GM23248 (cell line): Measurements from ENCODE around the gene TBL1X. TPM values are rescaled to one million over a fixed set of nuclear protein-coding genes. Genes with fewer than 3 reads are reported as not detected.

Experiments used
- DNase-seq: peaks from one replicate; pipeline ENCODE4 v3.0.0-alpha.2; 2015
- H2AFZ ChIP-seq: fragments of 200-600 bp; sonication (generic); 2 replicates; pipeline ENCODE4 v1.6.1; 2016; ENCODE audit warnings: antibody characterized with exemption
- H3F3A ChIP-seq: fragments of 200-600 bp; sonication (generic); 2 replicates; pipeline ENCODE4 v1.6.1; 2016; ENCODE audit warnings: mild to moderate bottlenecking, antibody characterized with exemption, mixed run types; ENCODE audit not compliant: insufficient read depth
- H3K27ac ChIP-seq: fragments of 200-600 bp; sonication (generic); 2 replicates; pipeline ENCODE4 v1.5.1; 2016; ENCODE audit warnings: mild to moderate bottlenecking
- H3K27me3 ChIP-seq: fragments of 200-600 bp; sonication (generic); replicated peaks from 2 replicates; pipeline ENCODE4 v1.6.1; 2016; ENCODE audit warnings: mild to moderate bottlenecking; ENCODE audit not compliant: insufficient read depth
- H3K36me3 ChIP-seq: fragments of 200-600 bp; sonication (generic); 2 replicates; pipeline ENCODE4 v1.6.1; 2016; ENCODE audit warnings: low read depth, mild to moderate bottlenecking
- H3K4me1 ChIP-seq: fragments of 200-600 bp; sonication (generic); 2 replicates; pipeline ENCODE4 v1.6.1; 2016; ENCODE audit warnings: mild to moderate bottlenecking; ENCODE audit not compliant: insufficient read depth
- H3K4me2 ChIP-seq: fragments of 200-600 bp; sonication (generic); one replicate; pipeline ENCODE4 v1.6.1; 2016; ENCODE audit warnings: mild to moderate bottlenecking; ENCODE audit not compliant: unreplicated experiment
- H3K4me3 ChIP-seq: fragments of 200-600 bp; sonication (generic); 2 replicates; pipeline ENCODE4 v1.5.1; 2016; ENCODE audit warnings: mild to moderate bottlenecking
- H3K79me2 ChIP-seq: fragments of 200-600 bp; sonication (generic); 2 replicates; pipeline ENCODE4 v1.6.1; 2016; ENCODE audit warnings: mild to moderate bottlenecking; ENCODE audit not compliant: insufficient read depth
- H3K9ac ChIP-seq: fragments of 200-600 bp; sonication (generic); 2 replicates; pipeline ENCODE4 v1.6.1; 2016; ENCODE audit warnings: mild to moderate bottlenecking
- H3K9me2 ChIP-seq: fragments of 200-600 bp; sonication (generic); 2 replicates; pipeline ENCODE4 v1.6.1; 2016; ENCODE audit warnings: mixed run types, mild to moderate bottlenecking, moderate library complexity; ENCODE audit not compliant: insufficient read depth
- H3K9me3 ChIP-seq: fragments of 200-600 bp; sonication (generic); one replicate; pipeline ENCODE4 v1.6.1; 2017; ENCODE audit warnings: low read depth
- H4K20me1 ChIP-seq: fragments of 200-600 bp; sonication (generic); 2 replicates; pipeline ENCODE4 v1.6.0; 2016; ENCODE audit not compliant: insufficient read depth
- EZH2 ChIP-seq: fragments of 200-600 bp; sonication (generic); IDR thresholded peaks from 2 replicates; pipeline ENCODE4 v1.6.1; 2018; ENCODE audit warnings: antibody characterized with exemption, mild to moderate bottlenecking; ENCODE audit not compliant: insufficient read depth, poor library complexity, severe bottlenecking
- EZH2phosphoT487 ChIP-seq: fragments of 200-600 bp; sonication (generic); IDR thresholded peaks from 2 replicates; pipeline ENCODE4 v1.6.1; 2018; ENCODE audit warnings: antibody characterized with exemption, moderate library complexity, mild to moderate bottlenecking, low read depth; ENCODE audit not compliant: insufficient read depth
- WGBS, 2 experiments: methylation state at CpG; one replicate each; pipeline ENCODE4 v1.1.6; 2015 to 2017; ENCODE audit warnings: low lambda C conversion rate in 2 of 2, low coverage in 1 of 2; ENCODE audit errors: missing lambda C conversion rate in 2 of 2; 5-methylcytosine and 5-hydroxymethylcytosine counted together
- in situ Hi-C: fragments of 300-500 bp; cut with MboI; formaldehyde crosslinking; loops from 2 replicates; pipeline ENCODE4 v1.15.0; 2020
- polyA plus RNA-seq: library from polyadenylated mRNA; unstranded; fragments of >200 nt; fragmentation: Nextera tagmentation; extraction: Ambion mirVana; gene quantifications from 2 replicates; pipeline ENCODE4 v1.2.1, GENCODE V29; 2016
- total RNA-seq: library from RNA; depleted of rRNA; stranded (reverse); fragments of >200 nt; shearing (Covaris generic); gene quantifications from 2 replicates; pipeline ENCODE4 v1.2.3, GENCODE V29; 2014

TBL1X gene
- total and polyA plus RNA-seq, 2 experiments from 2014 or later = 8.2 to 26.8 TPM

- Histone ChIP-seq H3K9me3 (no peaks in the 10 kb centered on the region), H3K9ac (no peak overlapping the region), H2AFZ (no peak overlapping the region), H3K27me3 (no peaks in the 10 kb centered on the region), H3K79me2 (no peaks in the 10 kb centered on the region), H3K36me3 (no peaks in the 10 kb centered on the region), H3K27ac (no peak overlapping the region), H3F3A (no peaks in the 10 kb centered on the region), H3K9me2 (no peaks in the 10 kb centered on the region), H3K4me2 (no peak overlapping the region), H3K4me3 (no peak overlapping the region), H3K4me1 (no peaks in the 10 kb centered on the region), H4K20me1 (no peaks in the 10 kb centered on the region)
- WGBS, 2 experiments = 31 to 35% methylated on average over 12 to 13 of the region's 13 CpGs
- in situ Hi-C loops = no loop called here
- peak; percentile 32 for DNase-seq
- TF ChIP-seq EZH2phosphoT487 = no peak
- no peak for TF ChIP-seq EZH2
Observed at GRCh38 chrX:9676306-9676705, 211.4 kb downstream of the TBL1X start.

GRCh38 chrX:9676738-9677097, 211.9 kb downstream of the TBL1X start:
- in situ Hi-C loops = no loop called here
- Histone ChIP-seq H3F3A (no peaks in the 10 kb centered on the region), H3K27ac (no peak overlapping the region), H3K4me3 (no peak overlapping the region), H3K9ac (no peak overlapping the region), H3K27me3 (no peaks in the 10 kb centered on the region), H3K4me2 (no peak overlapping the region), H3K9me3 (no peaks in the 10 kb centered on the region), H3K9me2 (no peaks in the 10 kb centered on the region), H3K4me1 (no peaks in the 10 kb centered on the region), H3K79me2 (no peaks in the 10 kb centered on the region), H4K20me1 (no peaks in the 10 kb centered on the region), H2AFZ (no peak overlapping the region), H3K36me3 (no peaks in the 10 kb centered on the region)
- WGBS, 2 experiments = 77 to 88% methylated on average over 3 to 6 of the region's 6 CpGs
- TF ChIP-seq EZH2phosphoT487 (no peak), EZH2 (no peak)
- no peak for DNase-seq

GRCh38 chrX:9677098-9677739, 212.4 kb downstream of the TBL1X start:
- H4K20me1 ChIP-seq = no peaks in the 10 kb centered on the region
- no peaks in the 10 kb centered on the region for H3K27me3 ChIP-seq
- no peaks in the 10 kb centered on the region for H3K9me2 ChIP-seq
- H3K9ac ChIP-seq = no peak overlapping the region
- DNase-seq = peak; percentile 23
- in situ Hi-C loops = no loop called here
- H3K27ac ChIP-seq = no peak overlapping the region
- no peaks in the 10 kb centered on the region for H3F3A ChIP-seq
- H3K4me1 ChIP-seq = no peaks in the 10 kb centered on the region
- no peaks in the 10 kb centered on the region for H3K36me3 ChIP-seq
- no peaks in the 10 kb centered on the region for H3K9me3 ChIP-seq
- no peak overlapping the region for H3K4me2 ChIP-seq
- no peak overlapping the region for H2AFZ ChIP-seq
- 79 to 86% methylated on average over 6 to 7 of the region's 7 CpGs for WGBS, 2 experiments
- H3K79me2 ChIP-seq = no peaks in the 10 kb centered on the region
- no peak overlapping the region for H3K4me3 ChIP-seq
- TF ChIP-seq EZH2phosphoT487 = no peak
- no peak for TF ChIP-seq EZH2

GRCh38 chrX:9678215-9678965, 213.5 kb downstream of the TBL1X start:
- Histone ChIP-seq H4K20me1 (no peaks in the 10 kb centered on the region), H3K27me3 (no peaks in the 10 kb centered on the region), H3K9me3 (no peaks in the 10 kb centered on the region), H3K36me3 (no peaks in the 10 kb centered on the region), H3K9me2 (no peaks in the 10 kb centered on the region), H3F3A (no peaks in the 10 kb centered on the region), H3K9ac (no peak overlapping the region), H3K4me1 (no peaks in the 10 kb centered on the region), H3K4me2 (no peak overlapping the region), H2AFZ (no peak overlapping the region), H3K79me2 (no peaks in the 10 kb centered on the region), H3K27ac (no peak overlapping the region), H3K4me3 (no peak overlapping the region)
- 100% methylated on average over 3 of the region's 3 CpGs for WGBS, 2 experiments
- in situ Hi-C loops = no loop called here
- no peak for TF ChIP-seq EZH2phosphoT487
- no peak for TF ChIP-seq EZH2
- no peak for DNase-seq
